ENCODE measurements around the gene KLRF2. TPM values are rescaled to one million over a fixed set of nuclear protein-coding genes. Genes with fewer than 3 reads are reported as not detected.
A peak's percentile ranks its signal among the peaks of the same experiment; 100 is the strongest.

The KLRF2 gene
- total RNA-seq, 1 experiment from 2014 or later: not detected

GRCh38 chr12:9868951-9869306, 12.4 kb upstream of the KLRF2 start:
- intact Hi-C loops (cut with micrococcal nuclease; ENCODE audit: unreplicated experiment): no loop called here
- no TSS peak for BruUV-seq (replicated peaks)
- no peak for TF ChIP-seq CTCF (IDR thresholded peaks at IDR 0.05; ENCODE audit: unreplicated experiment)
- Mint-ChIP-seq H3K4me3 (ENCODE audit: low read depth, unreplicated experiment) (peak overlapping the region; percentile 64), H3K27ac (ENCODE audit: unreplicated experiment) (no peak overlapping the region), H3K27me3 (ENCODE audit: unreplicated experiment) (no peaks in the 10 kb centered on the region), H3K36me3 (ENCODE audit: insufficient read depth, unreplicated experiment) (no peaks in the 10 kb centered on the region), H3K4me1 (ENCODE audit: low read depth, unreplicated experiment) (peaks cover 8% of the 10 kb centered on the region), H3K9me3 (ENCODE audit: low read depth, unreplicated experiment) (no peaks in the 10 kb centered on the region)
- CTCF ChIA-PET: no interaction called here
- DNase-seq: no peak

DNA sequence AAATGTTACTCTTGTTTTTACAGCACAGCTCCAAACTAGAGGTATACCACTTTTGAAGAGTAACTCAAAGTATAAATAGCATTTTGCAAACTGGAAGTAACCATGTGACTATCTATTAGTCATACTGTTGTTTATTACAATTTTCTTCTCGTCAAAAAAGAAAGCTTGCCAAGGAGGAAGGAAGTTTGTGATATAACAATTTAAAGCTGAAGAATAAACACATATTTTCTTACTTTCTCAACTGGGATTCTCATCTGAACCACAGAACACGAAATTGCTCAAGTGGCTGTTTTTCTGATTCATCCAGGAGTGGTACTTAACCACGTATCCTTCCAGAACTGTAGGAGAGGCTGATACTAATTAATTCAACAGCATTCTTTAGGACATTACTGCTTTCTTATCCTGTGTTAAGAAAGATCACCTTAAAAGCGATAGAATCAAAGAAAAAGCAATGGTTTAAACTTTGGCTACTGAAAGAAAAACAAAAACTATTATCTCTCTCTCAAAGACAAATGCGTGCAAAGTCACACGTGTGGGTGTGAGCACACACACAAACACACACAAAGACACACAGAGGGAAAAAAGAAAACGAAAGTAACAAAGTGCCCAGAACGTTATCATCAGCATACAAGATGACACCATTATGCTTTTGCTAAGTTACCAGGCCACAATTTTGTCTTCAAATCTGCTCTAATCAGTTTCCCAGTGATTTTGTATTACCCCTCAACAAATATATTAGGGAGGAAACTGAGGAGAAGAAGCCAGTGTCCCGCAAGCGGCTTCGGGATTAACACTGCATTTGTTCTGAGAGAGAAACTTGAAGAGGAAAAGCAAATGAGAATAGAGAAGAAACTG, 11.8 kb upstream of the KLRF2 start, which contains the start of gene CLEC2B:
Gene CLEC2B, minus strand, starts transcription at position 48 of the 855 bp plus-strand sequence.
- no peaks in the 10 kb centered on the region for H3K27me3 Mint-ChIP-seq (ENCODE audit: unreplicated experiment)
- CTCF ChIA-PET: no interaction called here
- no peaks in the 10 kb centered on the region for H3K36me3 Mint-ChIP-seq (ENCODE audit: insufficient read depth, unreplicated experiment)
- peak within 1 kb of the TSS; percentile 64 for H3K4me3 Mint-ChIP-seq (ENCODE audit: low read depth, unreplicated experiment)
- peak within 1 kb of the TSS; percentile 32 for H3K27ac Mint-ChIP-seq (ENCODE audit: unreplicated experiment)
- no peak for TF ChIP-seq CTCF (IDR thresholded peaks at IDR 0.05; ENCODE audit: unreplicated experiment)
- no peak for DNase-seq
- no TSS peak for BruUV-seq (replicated peaks)
- intact Hi-C loops (cut with micrococcal nuclease; ENCODE audit: unreplicated experiment): no loop called here
- no peaks in the 10 kb centered on the region for H3K9me3 Mint-ChIP-seq (ENCODE audit: low read depth, unreplicated experiment)
- peaks cover 8% of the 10 kb centered on the region for H3K4me1 Mint-ChIP-seq (ENCODE audit: low read depth, unreplicated experiment)

DNA sequence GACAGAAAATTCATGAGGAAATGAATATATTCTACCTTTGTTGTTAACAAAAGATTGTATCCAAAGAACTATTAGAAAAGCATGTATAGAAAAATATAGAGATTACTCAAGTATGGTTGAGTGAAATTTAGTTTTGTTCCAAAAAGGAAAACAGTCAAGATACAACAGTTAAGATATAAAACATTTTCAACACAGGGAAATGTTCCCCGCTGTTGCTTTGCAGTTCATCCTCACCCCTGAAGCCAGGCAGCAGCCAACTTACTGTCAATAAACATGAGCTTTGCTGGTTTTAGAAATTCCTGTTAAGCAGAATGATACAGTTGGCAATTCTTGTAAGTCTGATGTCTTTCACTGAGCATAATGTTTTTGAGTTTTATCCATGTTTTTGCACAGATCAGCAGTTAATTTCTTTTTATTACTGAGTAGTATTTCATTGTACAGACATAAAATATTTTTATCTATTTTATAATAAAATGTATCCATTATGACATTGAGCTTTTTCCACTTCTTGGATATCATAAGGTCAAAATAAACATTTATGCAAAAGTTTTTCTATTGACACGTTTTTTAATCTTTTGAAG, 10.9 kb upstream of the KLRF2 start:
- H3K27ac Mint-ChIP-seq (ENCODE audit: unreplicated experiment): peak overlapping the region; percentile 32
- no peaks in the 10 kb centered on the region for H3K36me3 Mint-ChIP-seq (ENCODE audit: insufficient read depth, unreplicated experiment)
- BruUV-seq (replicated peaks): no TSS peak
- no peak for DNase-seq
- intact Hi-C loops (cut with micrococcal nuclease; ENCODE audit: unreplicated experiment): no loop called here
- H3K27me3 Mint-ChIP-seq (ENCODE audit: unreplicated experiment): no peaks in the 10 kb centered on the region
- TF ChIP-seq CTCF (IDR thresholded peaks at IDR 0.05; ENCODE audit: unreplicated experiment): no peak
- H3K4me3 Mint-ChIP-seq (ENCODE audit: low read depth, unreplicated experiment): peak overlapping the region; percentile 64
- H3K4me1 Mint-ChIP-seq (ENCODE audit: low read depth, unreplicated experiment): peaks cover 8% of the 10 kb centered on the region
- no peaks in the 10 kb centered on the region for H3K9me3 Mint-ChIP-seq (ENCODE audit: low read depth, unreplicated experiment)
- CTCF ChIA-PET: no interaction called here

- no peak overlapping the region for H3K27ac Mint-ChIP-seq (ENCODE audit: unreplicated experiment)
- no peaks in the 10 kb centered on the region for H3K9me3 Mint-ChIP-seq (ENCODE audit: low read depth, unreplicated experiment)
- DNase-seq: no peak
- H3K36me3 Mint-ChIP-seq (ENCODE audit: insufficient read depth, unreplicated experiment): no peaks in the 10 kb centered on the region
- H3K4me1 Mint-ChIP-seq (ENCODE audit: low read depth, unreplicated experiment): peaks cover 8% of the 10 kb centered on the region
- no peak for TF ChIP-seq CTCF (IDR thresholded peaks at IDR 0.05; ENCODE audit: unreplicated experiment)
- H3K4me3 Mint-ChIP-seq (ENCODE audit: low read depth, unreplicated experiment): no peak overlapping the region
- intact Hi-C loops (cut with micrococcal nuclease; ENCODE audit: unreplicated experiment): no loop called here
- CTCF ChIA-PET: no interaction called here
- no peaks in the 10 kb centered on the region for H3K27me3 Mint-ChIP-seq (ENCODE audit: unreplicated experiment)
- BruUV-seq (replicated peaks): no TSS peak
Observed at GRCh38 chr12:9872162-9872561, 9.1 kb upstream of the KLRF2 start.

All from Calu3 (cell line).